H9 (cell line): Measurements from ENCODE around the gene ADIRF. TPM values are rescaled to one million over a fixed set of nuclear protein-coding genes. Genes with fewer than 3 reads are reported as not detected.

Experiments
- DNase-seq: peaks from one replicate; pipeline ENCODE4 v3.0.0-alpha.2; 2017
- H2AFZ ChIP-seq: one replicate; pipeline ENCODE4 v1.6.1; 2013; ENCODE audit warnings: mild to moderate bottlenecking, low read length, control low read depth, moderate library complexity
- H2AK5ac ChIP-seq: 2 replicates; pipeline ENCODE4 v1.6.1; 2013; ENCODE audit warnings: low read length, control low read depth, mixed read lengths; ENCODE audit not compliant: insufficient read length
- H2BK120ac ChIP-seq: one replicate; pipeline ENCODE4 v1.6.1; 2013; ENCODE audit warnings: low read depth, mild to moderate bottlenecking, low read length, control low read depth, inconsistent platforms; ENCODE audit not compliant: poor library complexity, severe bottlenecking
- H2BK12ac ChIP-seq: 2 replicates; pipeline ENCODE4 v1.6.1; 2013; ENCODE audit warnings: low read length, control low read depth, mixed read lengths, low read depth; ENCODE audit not compliant: insufficient read length
- H2BK15ac ChIP-seq: 2 replicates; pipeline ENCODE4 v1.6.1; 2013; ENCODE audit warnings: low read depth, low read length, control low read depth
- H2BK20ac ChIP-seq: one replicate; pipeline ENCODE4 v1.6.1; 2013; ENCODE audit warnings: low read depth, mild to moderate bottlenecking, low read length, control low read depth, inconsistent platforms; ENCODE audit not compliant: poor library complexity, severe bottlenecking
- H2BK5ac ChIP-seq: 2 replicates; pipeline ENCODE4 v1.6.1; 2013; ENCODE audit warnings: low read length, control low read depth, mixed read lengths; ENCODE audit not compliant: insufficient read length
- H3K14ac ChIP-seq: 2 replicates; pipeline ENCODE4 v1.6.1; 2013; ENCODE audit warnings: low read length, control low read depth; ENCODE audit not compliant: insufficient read depth
- H3K18ac ChIP-seq: 2 replicates; pipeline ENCODE4 v1.6.1; 2013; ENCODE audit warnings: low read depth, mild to moderate bottlenecking, mixed read lengths, low read length, control low read depth; ENCODE audit not compliant: insufficient read length
- H3K23ac ChIP-seq: 2 replicates; pipeline ENCODE4 v1.6.1; 2013; ENCODE audit warnings: low read length, control low read depth, mixed read lengths, low read depth; ENCODE audit not compliant: insufficient read length
- H3K23me2 ChIP-seq: 2 replicates; pipeline ENCODE4 v1.6.1; 2013; ENCODE audit warnings: low read depth, mild to moderate bottlenecking, mixed read lengths, low read length, control low read depth; ENCODE audit not compliant: insufficient read length, poor library complexity, severe bottlenecking
- H3K27ac ChIP-seq: 2 replicates; pipeline ENCODE4 v1.5.1; 2013; ENCODE audit warnings: low read length, control low read depth, mixed read lengths, low read depth; ENCODE audit not compliant: insufficient read length
- H3K27me3 ChIP-seq: 2 replicates; pipeline ENCODE4 v1.6.1; 2013; ENCODE audit warnings: low read length, control low read depth, inconsistent platforms; ENCODE audit not compliant: insufficient read depth
- H3K4ac ChIP-seq: 2 replicates; pipeline ENCODE4 v1.6.1; 2013; ENCODE audit warnings: low read depth, mild to moderate bottlenecking, control low read depth, inconsistent platforms, low read length, moderate library complexity
- H3K4me1 ChIP-seq: 2 replicates; pipeline ENCODE4 v1.6.1; 2013; ENCODE audit warnings: low read length, control low read depth, inconsistent platforms; ENCODE audit not compliant: insufficient read depth
- H3K4me2 ChIP-seq: 2 replicates; pipeline ENCODE4 v1.6.1; 2013; ENCODE audit warnings: low read length, control low read depth, mixed read lengths; ENCODE audit not compliant: insufficient read length, insufficient read depth
- H3K56ac ChIP-seq: 2 replicates; pipeline ENCODE4 v1.6.1; 2013; ENCODE audit warnings: low read depth, mild to moderate bottlenecking, mixed read lengths, low read length, control low read depth; ENCODE audit not compliant: insufficient read length
- H3K79me1 ChIP-seq: 2 replicates; pipeline ENCODE4 v1.6.1; 2013; ENCODE audit warnings: low read depth, mild to moderate bottlenecking, moderate library complexity, low read length, control low read depth, inconsistent platforms; ENCODE audit not compliant: insufficient read depth, poor library complexity, severe bottlenecking
- H3K79me2 ChIP-seq: 2 replicates; pipeline ENCODE4 v1.6.1; 2013; ENCODE audit warnings: low read length, control low read depth, inconsistent platforms; ENCODE audit not compliant: insufficient read depth
- H3K9ac ChIP-seq: 2 replicates; pipeline ENCODE4 v1.6.1; 2013; ENCODE audit warnings: low read length, control low read depth, mixed read lengths; ENCODE audit not compliant: insufficient read length; ENCODE audit errors: extremely low read depth
- H3K9me3 ChIP-seq: one replicate; pipeline ENCODE4 v1.6.1; 2013; ENCODE audit warnings: low read depth, low read length, inconsistent platforms; ENCODE audit not compliant: control insufficient read depth
- H3T11ph ChIP-seq: one replicate; pipeline ENCODE4 v1.6.1; 2013; ENCODE audit warnings: mild to moderate bottlenecking, low read length, control low read depth, inconsistent platforms
- H4K20me1 ChIP-seq: one replicate; pipeline ENCODE4 v1.6.1; 2013; ENCODE audit not compliant: control insufficient read depth, insufficient read length, insufficient read depth
- H4K5ac ChIP-seq: 2 replicates; pipeline ENCODE4 v1.6.1; 2013; ENCODE audit warnings: low read depth, mild to moderate bottlenecking, mixed read lengths, low read length, control low read depth; ENCODE audit not compliant: insufficient read length
- H4K8ac ChIP-seq: replicated peaks from 2 replicates; pipeline ENCODE4 v1.6.1; 2013; ENCODE audit warnings: low read length, control low read depth, mixed read lengths, low read depth; ENCODE audit not compliant: insufficient read length
- H4K91ac ChIP-seq: 2 replicates; pipeline ENCODE4 v1.6.1; 2013; ENCODE audit warnings: low read depth, mild to moderate bottlenecking, moderate library complexity, mixed read lengths, low read length, control low read depth; ENCODE audit not compliant: insufficient read length
- H3K27ac Mint-ChIP-seq, 3 experiments: 2 replicates in 2 of 3; 3 replicates in 1 of 3; pipeline ENCODE4 v1.8.0; 2020 to 2021; ENCODE audit warnings: mixed read lengths in 3 of 3, mild to moderate bottlenecking in 1 of 3, moderate library complexity in 1 of 3
- H3K27me3 Mint-ChIP-seq: 2 replicates; pipeline ENCODE4 v1.8.0; 2021; ENCODE audit warnings: low read depth, mild to moderate bottlenecking, moderate library complexity, mixed read lengths
- H3K36me3 Mint-ChIP-seq, 3 experiments: 2 replicates in 2 of 3; 3 replicates in 1 of 3; pipeline ENCODE4 v1.8.0; 2020 to 2021; ENCODE audit warnings: low read depth in 3 of 3, mixed read lengths in 3 of 3; ENCODE audit not compliant: insufficient read depth in 1 of 3
- H3K4me1 Mint-ChIP-seq, 2 experiments: 2 replicates each; pipeline ENCODE4 v1.8.0; 2020; ENCODE audit warnings: mixed read lengths in 2 of 2
- H3K4me3 Mint-ChIP-seq, 2 experiments: 2 replicates in 1 of 2; 3 replicates in 1 of 2; pipeline ENCODE4 v1.8.0; 2020 to 2021; ENCODE audit warnings: mild to moderate bottlenecking in 2 of 2, mixed read lengths in 2 of 2, moderate library complexity in 1 of 2
- H3K9me3 Mint-ChIP-seq, 2 experiments: 2 replicates in 1 of 2; 3 replicates in 1 of 2; pipeline ENCODE4 v1.8.0; 2020; ENCODE audit warnings: mild to moderate bottlenecking in 2 of 2, mixed read lengths in 2 of 2, moderate library complexity in 1 of 2
- CTCF ChIP-seq: fragments of 200-600 bp; sonication (generic); conservative IDR thresholded peaks from 3 replicates; pipeline ENCODE4 v1.8.0; 2021; ENCODE audit warnings: antibody characterized with exemption, mild to moderate bottlenecking
- WGBS: extraction: QIAGEN DNeasy Blood & Tissue Kit; methylation state at CpG from one replicate; pipeline ENCODE4 v1.1.7; 2013; ENCODE audit warnings: missing lambda C conversion rate, low lambda C conversion rate, mixed read lengths; ENCODE audit not compliant: insufficient read length; ENCODE audit errors: extremely low coverage; 5-methylcytosine and 5-hydroxymethylcytosine counted together
- total RNA-seq: library from RNA; stranded (reverse); gene quantifications from 2 replicates; pipeline ENCODE4 v1.2.1, GENCODE V29; 2021

Gene ADIRF
- total RNA-seq, 1 experiment from 2014 or later = not detected

- no peak overlapping the region for H2BK120ac ChIP-seq
- H3T11ph ChIP-seq = no peak overlapping the region
- Mint-ChIP-seq H3K27me3 (peaks cover 4% of the 10 kb centered on the region), H3K27ac (peak overlapping the region; percentile 90 to 97 (median 93)), H3K9me3 (peaks cover 22 to 32% of the 10 kb centered on the region in 2 experiments), H3K4me3 (peak overlapping the region; percentile 25 to 48; a peak in 3 of 5 replicates), H3K4me1 (peaks cover 46 to 52% of the 10 kb centered on the region in 2 experiments), H3K36me3 (peaks cover 16 to 29% (median 20%) of the 10 kb centered on the region in 3 experiments)
- no peaks in the 10 kb centered on the region for H3K79me2 ChIP-seq
- WGBS = no CpG with 5 or more reads among the region's 13 CpGs
- H3K4ac ChIP-seq = no peak overlapping the region
- no peak overlapping the region for H2BK5ac ChIP-seq
- no peak for TF ChIP-seq CTCF
- peak; percentile 33 for DNase-seq
- H2AK5ac ChIP-seq = peak overlapping the region; percentile 28
- no peak overlapping the region for H4K5ac ChIP-seq
- H2BK12ac ChIP-seq = peak overlapping the region; percentile 6
- H3K27ac ChIP-seq = peak overlapping the region; percentile 41
- no peak overlapping the region for H3K23ac ChIP-seq
- no peaks in the 10 kb centered on the region for H3K23me2 ChIP-seq
- H3K27me3 ChIP-seq = no peaks in the 10 kb centered on the region
- H3K9ac ChIP-seq = no peak overlapping the region
- H3K4me1 ChIP-seq = peaks cover 15% of the 10 kb centered on the region; the same call in 1 of the 2 replicates
- peaks cover 6% of the 10 kb centered on the region for H3K9me3 ChIP-seq
- H3K14ac ChIP-seq = peak overlapping the region; percentile 13
- H3K18ac ChIP-seq = peak overlapping the region; percentile 54
- no peak overlapping the region for H4K8ac ChIP-seq
- no peaks in the 10 kb centered on the region for H3K79me1 ChIP-seq
- no peaks in the 10 kb centered on the region for H4K20me1 ChIP-seq
- no peak overlapping the region for H3K56ac ChIP-seq
- peak overlapping the region; percentile 10 for H3K4me2 ChIP-seq
- H2BK15ac ChIP-seq = no peak overlapping the region
- no peak overlapping the region for H4K91ac ChIP-seq
- no peak overlapping the region for H2BK20ac ChIP-seq
- no peak overlapping the region for H2AFZ ChIP-seq
These were observed 13.4 kb upstream of the ADIRF start for GRCh38 chr10:86954681-86955500.
